ENCODE results near the gene NAB2.
"Not testable (repeated sequence)": the region's sequence is repeated elsewhere in the genome, so short reads cannot be mapped to it uniquely, and the experiment has no call there.

Gene NAB2

DNA sequence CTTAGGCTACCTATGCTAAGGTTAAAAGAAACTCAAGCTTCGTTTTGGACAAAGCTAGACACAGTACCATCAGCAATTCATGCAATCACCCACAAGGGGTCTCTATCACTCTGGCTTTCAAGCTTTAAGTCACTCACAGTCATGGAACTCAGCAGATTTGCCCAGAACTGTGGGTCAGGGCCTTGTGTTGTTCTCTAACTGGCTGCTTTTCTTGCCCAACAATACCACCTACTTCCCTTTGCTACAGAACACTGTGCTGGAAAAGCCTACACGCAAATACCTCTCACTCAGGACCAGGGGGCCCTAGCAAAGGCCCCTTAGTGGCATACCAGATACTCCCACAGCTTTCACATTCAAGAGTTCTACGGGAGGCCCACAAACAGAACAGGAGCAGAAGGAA lies 19.4 kb upstream of the NAB2 start:
- DNase-seq (ENCODE audit: low read depth) = no peak

DNA sequence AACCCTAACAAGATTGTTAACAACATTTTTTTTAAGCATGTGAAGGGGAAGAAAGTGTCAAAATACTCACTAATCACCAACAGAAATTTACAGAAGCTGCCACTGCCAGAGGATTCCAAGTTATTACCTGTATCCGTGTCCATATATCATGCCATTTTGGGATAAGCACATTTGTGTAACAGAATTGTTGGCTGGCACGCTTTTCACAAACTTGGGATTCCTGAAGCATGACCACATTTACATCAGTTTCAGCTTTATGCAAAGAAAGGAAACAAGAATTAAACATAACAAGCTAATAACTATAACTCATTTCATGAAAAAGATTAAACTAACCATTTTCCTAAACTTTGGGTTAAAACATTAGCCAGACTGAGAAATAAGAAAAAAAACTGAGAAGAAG lies 16.3 kb upstream of the NAB2 start:
- DNase-seq (ENCODE audit: low read depth) = no peak

DNA sequence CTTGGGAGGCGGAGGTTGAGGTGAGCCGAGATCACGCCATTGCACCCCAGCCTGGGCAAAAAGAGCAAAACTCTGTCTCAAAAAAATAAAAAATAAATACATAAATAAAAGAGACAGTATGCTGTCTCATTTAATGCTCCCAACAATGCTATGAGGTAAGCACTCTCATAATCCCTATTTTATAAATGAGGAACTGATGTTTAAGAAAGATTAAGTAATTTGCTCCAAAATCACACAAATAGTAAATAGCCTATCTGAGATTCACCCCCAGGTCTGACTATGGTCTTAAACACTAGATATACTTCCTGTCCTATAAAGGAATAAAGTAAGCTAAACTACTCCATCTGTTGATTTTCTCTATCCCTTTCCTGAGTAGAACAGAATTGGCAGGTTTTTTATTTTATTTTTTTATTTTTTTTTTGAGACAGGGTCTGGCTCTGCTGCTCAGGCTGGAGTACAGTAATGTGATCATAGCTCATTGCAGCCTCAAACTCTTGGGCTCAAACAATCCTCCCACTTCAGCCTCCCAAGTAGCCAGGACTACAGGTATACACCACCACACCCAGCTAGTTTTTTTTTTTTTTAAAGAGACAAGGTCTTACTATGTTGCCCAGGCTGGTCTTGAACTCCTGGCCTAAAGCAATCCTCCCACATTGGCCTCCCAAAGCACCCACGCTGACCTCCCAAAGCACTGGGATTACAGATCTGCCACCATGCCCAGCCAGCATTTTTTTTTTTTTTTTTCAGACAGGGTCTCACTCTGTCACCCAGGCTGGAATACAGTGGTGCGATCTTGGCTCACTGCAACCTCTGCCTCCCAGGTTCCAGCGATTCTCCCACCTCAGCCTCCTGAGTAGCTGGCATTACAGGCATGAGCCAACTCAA lies 15.1 kb upstream of the NAB2 start:
- DNase-seq (ENCODE audit: low read depth) = not testable (repeated sequence)

DNA sequence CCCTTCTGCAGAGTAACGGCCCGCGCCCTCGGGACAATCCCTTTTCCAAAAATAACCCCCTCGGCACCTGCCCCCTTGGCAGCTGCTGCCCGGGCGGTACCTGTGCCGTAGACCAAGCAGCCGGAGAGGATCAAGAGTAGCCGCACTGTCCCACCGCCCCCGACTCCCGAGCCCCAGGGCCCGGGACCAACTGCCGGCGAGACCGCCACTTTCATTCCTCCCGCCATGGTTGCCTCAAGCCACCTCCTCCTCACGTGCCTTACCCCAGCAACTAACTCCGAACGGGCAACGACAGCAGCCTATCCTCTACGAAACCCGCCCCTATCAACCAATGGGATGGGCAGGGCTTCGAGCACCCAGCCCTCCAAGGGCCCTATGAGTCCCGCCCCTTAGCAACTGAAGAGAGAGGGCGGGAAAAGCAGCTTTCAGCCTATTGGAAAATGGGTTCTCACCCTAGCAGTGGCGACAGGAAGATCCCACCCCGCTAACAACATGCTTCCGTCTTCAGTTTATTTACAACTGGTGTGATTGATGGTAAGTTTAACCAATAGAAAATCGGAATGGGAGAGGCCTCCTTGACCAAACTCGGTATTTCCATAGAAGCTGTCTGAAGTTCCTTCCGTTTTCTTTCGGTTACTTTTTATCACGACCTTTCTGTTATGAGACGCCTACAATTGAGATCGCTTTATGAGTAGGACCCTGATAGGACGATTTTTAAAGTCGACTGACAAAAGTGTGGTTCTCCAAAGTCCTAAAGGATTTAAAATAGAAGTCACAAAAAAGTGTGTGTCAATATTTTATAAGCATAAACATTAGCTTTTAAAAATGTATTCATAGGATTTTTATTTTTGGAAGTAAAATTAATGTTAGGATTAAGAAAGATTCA lies 10.2 kb upstream of the NAB2 start, which contains the start of gene NEMP1:
Gene NEMP1, minus strand, starts transcription at position 273 of the 886 bp plus-strand sequence. Its CDS starts 46 bp downstream, at position 227.
- DNase-seq (ENCODE audit: low read depth) = peak; percentile 69

DNA sequence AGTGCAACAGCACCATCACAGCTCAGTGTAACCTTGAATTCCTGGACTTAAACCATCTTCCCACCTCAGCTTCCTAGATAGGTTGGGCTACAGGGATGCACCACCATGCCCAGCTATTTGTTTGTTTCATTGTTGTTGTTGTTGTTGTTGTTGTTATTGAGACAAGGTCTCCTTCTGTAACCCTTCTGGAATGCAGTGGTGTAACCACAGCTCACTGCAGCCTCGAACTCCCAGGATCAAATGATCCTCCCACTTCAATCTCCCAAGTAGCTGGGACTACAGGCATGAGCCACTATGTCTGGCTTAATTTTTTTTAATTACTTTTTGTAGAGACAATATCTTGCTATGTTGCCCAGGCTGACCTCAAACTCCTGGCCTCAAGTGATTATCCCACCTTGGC lies 9.1 kb upstream of the NAB2 start:
- no peak for DNase-seq (ENCODE audit: low read depth)

DNA sequence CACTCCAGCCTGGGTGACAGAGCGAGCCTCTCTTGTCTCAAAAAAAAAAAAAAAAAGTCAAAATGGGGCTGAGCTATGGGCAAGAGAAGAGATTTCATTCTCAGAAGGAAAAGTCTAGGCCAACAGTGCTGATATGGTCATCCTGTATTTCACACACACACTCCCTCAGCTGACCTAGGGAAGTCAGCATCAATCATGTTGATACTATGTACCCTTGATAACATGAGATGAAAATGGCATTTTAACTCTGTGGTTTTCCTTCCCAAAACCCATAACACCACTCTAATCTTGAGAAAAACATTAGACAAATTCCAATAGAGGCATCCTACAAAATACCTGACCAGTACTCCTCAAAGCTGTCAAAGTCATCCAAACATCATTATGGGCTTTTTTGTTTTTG lies 8.1 kb upstream of the NAB2 start:
- DNase-seq (ENCODE audit: low read depth) = no peak

DNA sequence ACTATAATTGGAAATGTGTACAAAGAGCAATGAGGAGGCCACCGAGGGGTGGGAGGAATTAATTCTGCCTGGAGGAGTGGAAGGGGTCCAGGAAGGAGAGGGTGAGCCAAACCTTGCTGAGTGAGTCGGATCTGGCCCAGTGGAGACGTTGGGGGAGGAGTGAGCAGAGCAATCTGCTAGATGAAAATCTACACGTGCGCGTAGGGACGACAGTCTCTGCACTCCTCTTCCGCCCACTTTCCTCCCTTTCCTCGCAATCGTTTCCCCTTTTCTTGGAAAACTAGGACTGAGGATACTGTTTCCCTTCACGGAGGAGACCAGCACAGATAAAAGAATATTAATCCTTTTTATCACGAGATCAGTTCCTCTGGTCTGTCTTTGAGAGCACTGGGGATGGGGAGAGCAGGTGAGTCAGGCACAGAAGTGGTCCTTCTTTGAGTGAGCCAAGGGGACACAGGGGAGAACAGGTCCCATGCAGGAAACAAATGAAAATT lies 2.9 kb upstream of the NAB2 start:
- no peak for DNase-seq (ENCODE audit: low read depth)

DNA sequence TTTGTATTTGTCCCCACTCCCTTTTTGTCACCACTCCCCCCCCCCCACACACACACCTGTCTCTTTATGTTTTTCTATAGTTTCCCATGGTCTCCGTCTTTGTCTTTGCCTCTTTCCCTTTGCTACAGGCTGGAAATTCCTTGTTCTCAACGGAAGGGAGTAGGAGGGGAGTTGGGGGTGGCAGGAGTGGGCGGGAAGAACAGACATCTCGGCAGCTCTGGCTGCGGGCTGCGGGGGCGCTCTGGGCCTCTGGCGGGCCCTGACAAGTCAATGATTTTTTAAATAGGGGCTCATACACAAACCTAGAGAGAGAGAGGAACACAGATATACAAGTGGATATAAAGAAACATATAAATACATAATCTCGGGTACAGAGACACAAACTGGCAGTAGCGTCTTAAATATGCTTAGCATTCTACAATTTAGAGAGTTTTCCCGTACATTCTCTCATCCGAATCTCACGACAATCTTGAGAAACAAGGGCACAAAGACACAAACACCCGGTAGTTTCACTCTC lies 2.4 kb upstream of the NAB2 start:
- DNase-seq (ENCODE audit: low read depth) = no peak

DNA sequence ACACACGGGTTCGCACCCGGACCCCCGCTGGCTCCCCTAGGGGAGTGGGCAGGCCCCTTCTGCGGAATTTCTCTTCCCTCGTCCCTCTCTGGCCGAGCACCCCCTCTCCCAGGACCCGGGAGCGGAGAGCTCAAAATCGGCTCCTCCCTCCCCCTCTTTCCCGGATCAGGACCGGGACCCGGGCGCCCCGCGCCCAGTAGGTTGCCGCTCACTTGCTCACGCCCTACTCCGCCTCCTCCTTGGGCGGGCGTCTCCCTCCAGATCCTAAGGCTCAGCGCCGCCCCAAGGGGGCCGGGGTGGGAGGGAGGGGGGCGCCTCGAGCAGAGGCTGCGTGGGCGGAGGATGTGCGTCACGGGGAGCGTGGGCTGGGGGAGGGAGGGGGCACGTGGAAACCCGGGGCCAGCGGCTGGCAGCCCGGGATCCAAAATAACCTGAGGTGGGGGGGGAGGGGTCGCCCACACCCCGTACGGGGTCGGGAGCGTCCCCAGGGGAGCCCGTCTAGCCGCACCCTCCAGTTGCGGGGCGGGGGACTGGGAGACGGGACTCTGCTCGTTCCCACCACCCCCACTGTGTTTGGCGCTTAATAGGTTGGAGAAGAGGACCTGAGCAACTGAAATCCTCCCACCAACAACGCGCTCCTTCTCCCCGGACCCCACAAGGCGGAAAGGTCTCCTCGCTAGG lies 1.8 kb upstream of the NAB2 start:
- peak; percentile 90 for DNase-seq (ENCODE audit: low read depth)

DNA sequence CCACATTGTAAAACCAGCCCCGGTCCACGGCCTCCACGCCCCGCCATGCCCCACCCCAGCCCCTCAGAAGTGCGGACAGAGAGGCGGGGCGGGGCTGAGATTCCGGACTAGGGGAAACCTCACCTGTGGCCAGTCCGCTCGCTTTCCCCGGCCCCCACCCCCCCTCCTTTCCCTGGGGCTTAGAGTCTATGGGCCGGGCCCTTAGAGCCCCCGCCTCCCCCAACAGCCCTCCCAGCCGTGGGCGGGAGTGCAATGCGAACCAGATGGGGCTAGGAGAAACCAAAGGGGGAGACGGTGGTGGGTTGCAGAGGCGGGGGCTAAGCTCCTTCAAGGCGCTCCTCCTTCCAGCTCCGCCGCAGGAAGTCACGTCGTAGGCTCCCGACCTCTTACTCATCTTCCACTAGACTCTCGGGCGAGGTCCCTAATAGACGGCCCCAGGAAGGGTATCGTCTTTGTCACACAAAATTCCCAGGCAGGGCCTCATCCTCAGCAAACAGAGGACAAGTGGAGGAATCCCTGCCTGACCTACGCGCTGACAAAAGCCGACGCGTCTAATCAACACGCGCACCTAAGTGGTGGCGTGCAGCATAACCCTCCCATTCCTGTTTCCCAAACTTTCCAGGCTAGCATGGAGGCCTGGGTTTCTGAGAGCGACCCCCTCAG lies 1.1 kb upstream of the NAB2 start:
- peak; percentile 39 for DNase-seq (ENCODE audit: low read depth)

DNA sequence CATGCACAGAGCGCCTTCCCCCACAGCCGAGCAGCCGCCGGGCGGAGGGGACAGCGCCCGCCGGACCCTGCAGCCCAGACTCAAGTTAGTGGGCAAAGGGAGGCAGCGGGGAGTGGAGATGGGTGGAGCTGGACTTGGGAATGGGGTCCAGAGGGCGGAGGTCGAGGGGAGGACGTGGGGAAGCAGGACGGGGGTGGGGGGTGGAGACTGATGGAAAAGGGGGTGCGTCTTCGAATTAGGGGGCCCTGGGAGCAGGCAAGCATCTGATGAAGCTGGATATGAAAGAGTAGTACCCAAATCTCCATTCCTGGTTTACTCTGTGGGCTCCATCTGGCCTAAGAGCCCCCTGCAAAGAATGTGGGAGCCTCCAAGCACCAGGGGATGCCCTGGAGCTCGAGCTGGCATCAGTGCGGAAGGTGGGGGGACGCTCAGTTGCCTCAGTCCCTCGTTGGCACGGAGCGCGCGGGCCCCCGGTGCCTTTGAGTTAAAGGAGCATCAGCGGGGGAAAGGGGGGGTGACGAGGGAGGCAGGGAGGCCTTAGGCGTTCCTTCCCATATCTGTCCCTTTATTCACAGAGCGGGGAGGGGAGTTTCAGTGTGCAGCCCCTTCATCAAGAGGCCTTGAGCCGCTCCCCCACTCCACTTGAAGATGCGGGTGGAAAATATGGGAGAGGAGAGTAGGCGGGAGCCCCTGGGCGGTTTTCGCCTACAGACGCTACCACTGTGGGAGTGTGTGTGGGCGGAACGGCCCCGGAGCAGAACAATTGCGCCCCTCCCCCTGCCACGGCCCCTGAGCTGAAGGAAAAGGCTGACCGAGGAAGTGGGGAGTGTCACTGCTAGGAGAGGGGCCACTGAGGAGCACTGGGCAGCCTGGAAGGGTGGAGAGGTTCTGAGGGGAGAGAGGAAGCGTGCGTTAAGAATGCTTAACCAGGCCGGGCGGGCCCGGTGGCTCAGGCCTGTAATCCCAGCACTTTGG lies 644 bp downstream of the NAB2 start:
- DNase-seq (ENCODE audit: low read depth) = no peak

DNA sequence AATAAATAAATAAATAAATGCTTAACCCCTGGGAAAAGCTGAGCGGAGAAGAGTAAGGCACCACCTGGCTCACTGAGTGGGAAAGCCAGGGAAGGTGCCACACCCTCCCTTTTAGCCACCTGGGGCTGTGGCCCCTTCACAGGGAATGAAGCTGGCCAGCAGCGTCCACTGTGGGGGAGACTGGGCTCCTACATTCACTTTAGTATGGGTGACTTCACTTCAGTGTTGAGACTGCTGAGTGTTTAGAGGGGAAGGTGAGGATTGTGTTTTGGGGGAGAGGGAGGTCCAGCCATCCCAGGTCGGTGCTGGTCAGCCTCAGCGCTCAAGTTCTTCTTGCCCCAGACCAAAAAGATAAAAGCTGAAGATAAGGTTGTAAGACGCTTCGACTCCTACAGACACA lies 1.6 kb downstream of the NAB2 start:
- DNase-seq (ENCODE audit: low read depth) = no peak

DNA sequence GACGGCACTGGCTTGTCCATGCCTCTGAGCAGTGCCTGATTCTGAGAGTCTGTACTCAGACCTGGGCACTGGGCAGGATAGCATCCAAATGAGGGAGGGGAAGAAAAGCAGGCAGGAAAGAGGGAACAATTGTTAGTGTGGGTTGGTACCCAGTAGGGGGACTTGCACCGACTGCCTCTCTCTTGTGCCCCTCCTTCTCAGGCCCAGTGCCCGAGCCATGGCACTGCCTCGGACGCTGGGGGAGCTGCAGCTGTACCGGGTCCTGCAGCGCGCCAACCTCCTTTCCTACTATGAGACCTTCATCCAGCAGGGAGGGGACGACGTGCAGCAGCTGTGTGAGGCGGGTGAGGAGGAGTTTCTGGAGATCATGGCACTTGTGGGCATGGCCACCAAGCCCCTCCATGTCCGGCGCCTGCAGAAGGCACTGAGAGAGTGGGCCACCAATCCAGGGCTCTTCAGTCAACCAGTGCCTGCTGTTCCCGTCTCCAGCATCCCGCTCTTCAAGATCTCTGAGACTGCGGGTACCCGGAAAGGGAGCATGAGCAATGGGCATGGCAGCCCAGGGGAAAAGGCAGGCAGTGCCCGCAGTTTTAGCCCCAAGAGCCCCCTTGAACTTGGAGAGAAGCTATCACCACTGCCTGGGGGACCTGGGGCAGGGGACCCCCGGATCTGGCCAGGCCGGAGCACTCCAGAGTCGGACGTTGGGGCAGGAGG lies 2.2 kb downstream of the NAB2 start:
- no peak for DNase-seq (ENCODE audit: low read depth)

DNA sequence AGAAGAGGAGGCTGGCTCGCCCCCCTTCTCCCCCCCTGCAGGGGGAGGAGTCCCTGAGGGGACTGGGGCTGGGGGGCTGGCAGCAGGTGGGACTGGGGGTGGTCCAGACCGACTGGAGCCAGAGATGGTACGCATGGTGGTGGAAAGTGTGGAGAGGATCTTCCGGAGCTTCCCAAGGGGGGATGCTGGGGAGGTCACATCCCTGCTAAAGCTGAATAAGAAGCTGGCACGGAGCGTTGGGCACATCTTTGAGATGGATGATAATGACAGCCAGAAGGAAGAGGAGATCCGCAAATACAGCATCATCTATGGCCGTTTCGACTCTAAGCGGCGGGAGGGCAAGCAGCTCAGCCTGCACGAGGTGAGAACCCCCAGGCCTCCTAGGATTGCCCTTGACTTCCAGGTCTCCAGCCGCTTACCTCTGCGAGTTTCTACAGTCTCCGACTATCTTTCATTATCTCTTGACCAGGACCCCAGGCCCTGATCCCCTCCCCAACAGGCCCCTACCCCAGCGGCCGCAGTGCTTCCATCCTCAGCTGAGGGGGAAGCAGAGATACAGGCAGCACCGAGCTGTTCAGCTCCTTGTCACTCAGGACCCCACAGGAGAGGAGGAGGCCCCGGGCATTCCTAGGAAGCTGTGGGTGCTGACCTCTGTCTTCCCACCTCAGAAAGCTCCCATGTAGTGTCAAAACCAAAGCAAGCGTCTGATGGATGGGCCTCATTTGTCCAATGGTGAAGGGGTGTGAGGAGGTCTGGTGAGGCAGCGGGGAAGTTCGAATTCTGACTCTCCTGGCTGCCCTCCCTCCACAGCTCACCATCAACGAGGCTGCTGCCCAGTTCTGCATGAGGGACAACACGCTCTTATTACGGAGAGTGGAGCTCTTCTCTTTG lies 3.0 kb downstream of the NAB2 start:
- DNase-seq (ENCODE audit: low read depth) = no peak

DNA sequence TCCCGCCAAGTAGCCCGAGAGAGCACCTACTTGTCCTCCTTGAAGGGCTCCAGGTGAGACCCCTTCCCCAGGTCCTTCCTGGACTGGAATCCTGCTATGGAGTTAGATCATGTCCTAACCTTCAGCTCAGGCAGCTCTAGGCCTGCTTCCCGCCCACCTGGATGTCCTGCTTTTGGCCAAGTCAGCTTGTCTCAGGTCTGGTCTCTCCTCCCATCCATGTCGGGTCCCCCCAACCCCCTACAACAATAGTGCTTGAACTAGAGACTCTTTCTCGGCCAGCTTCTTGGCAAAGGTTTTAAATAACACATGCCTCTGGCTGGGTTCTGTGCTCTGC lies 3.6 kb downstream of the NAB2 start:
- DNase-seq (ENCODE audit: low read depth) = no peak

DNA sequence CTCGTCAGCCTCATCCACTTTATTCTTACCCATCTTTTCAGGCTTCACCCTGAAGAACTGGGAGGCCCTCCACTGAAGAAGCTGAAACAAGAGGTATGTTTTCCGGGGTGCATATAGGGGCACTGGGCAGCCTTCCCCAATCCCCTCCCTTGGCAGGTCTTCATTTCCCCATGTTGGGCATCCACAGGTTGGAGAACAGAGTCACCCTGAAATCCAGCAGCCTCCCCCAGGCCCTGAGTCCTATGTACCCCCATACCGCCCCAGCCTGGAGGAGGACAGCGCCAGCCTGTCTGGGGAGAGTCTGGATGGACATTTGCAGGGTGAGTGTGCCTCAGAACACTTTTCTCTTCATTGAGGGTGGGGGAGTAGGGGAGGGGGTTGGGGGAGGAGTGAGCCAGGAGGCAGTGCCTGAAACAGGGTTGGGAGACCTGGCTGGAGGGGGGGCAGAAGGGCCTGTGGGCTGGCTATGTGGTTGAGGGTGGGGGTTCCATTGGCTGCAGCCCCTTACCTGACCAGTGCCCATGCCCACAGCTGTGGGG lies 4.0 kb downstream of the NAB2 start:
- DNase-seq (ENCODE audit: low read depth) = no peak

DNA sequence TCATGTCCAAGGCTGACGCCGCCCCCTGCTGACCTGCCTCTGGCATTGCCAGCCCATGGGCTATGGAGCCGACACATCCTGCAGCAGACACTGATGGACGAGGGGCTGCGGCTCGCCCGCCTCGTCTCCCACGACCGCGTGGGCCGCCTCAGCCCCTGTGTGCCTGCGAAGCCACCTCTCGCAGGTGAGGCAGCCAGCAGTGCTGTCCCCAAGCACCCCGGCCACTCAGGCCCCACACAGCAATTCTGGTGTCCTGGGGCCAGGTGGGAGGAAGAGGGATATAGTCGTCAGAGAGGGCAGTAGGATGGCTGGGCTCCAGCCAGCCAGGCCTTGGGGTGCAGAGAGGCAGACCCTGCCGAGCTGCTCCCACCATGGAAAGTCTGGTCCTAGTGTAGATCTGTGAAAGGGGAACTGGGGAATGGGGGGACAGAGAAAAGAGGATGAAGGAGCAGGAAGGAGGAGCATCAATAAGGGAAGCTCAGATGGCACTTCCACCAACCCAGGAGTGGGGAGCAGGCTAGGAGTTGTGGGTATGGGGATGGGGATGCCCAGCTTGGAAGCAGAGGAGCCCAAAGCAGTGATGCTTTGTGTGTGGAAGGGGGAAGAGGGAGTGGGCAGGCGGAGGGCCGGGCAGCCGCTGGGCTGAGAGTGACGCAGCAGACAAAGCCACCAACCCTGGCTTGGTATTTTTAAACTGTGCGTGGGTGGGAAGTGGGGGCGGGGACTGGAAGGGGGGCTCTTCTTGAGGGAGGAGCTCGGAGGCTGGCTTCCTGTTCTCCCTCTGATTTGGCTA lies 4.7 kb downstream of the NAB2 start:
- DNase-seq (ENCODE audit: low read depth) = peak; percentile 46
